Fibroblast of lung (primary cell): ENCODE measurements around the gene C1QTNF9.

ENCODE experiments used
- EZH2 ChIP-seq: IDR thresholded peaks from 2 replicates; pipeline ENCODE4 v1.5.1; 2012; ENCODE audit warnings: low read length, control low read depth, mild to moderate bottlenecking; ENCODE audit errors: missing control alignments
- TF ChIP-seq, protein P1 (sequence below), 2 donors: IDR thresholded peaks in 1 of 2; conservative IDR thresholded peaks in 1 of 2; 1 replicate in 1 of 2; 2 replicates in 1 of 2; pipeline ENCODE4 v1.5.1; 2011 to 2012; ENCODE audit warnings: low read length in 2 of 2, control low read depth in 1 of 2, inconsistent platforms in 1 of 2, low read depth in 1 of 2, mild to moderate bottlenecking in 1 of 2

DNA sequence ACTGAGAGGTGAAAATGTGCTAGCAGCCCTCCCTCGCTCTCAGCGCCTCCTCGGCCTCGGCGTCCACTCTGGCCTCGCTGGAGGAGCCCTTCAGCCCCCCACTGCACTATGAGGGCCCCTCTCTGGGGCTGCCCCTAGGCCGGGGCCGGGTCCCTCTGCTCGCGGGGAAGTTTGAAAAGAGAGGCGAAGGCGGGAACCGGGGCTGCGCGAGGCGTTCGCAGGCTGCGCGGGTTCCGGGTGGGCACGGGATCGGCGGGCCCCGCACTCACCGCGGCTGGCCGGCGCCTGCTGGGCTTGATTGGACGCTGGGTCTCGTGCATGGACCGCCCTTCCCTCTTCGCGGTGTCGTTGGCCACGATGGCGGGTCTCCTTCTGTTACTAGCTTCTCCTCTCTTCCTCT, 29.3 kb downstream of the C1QTNF9 start:
- TF ChIP-seq, protein P1, sequence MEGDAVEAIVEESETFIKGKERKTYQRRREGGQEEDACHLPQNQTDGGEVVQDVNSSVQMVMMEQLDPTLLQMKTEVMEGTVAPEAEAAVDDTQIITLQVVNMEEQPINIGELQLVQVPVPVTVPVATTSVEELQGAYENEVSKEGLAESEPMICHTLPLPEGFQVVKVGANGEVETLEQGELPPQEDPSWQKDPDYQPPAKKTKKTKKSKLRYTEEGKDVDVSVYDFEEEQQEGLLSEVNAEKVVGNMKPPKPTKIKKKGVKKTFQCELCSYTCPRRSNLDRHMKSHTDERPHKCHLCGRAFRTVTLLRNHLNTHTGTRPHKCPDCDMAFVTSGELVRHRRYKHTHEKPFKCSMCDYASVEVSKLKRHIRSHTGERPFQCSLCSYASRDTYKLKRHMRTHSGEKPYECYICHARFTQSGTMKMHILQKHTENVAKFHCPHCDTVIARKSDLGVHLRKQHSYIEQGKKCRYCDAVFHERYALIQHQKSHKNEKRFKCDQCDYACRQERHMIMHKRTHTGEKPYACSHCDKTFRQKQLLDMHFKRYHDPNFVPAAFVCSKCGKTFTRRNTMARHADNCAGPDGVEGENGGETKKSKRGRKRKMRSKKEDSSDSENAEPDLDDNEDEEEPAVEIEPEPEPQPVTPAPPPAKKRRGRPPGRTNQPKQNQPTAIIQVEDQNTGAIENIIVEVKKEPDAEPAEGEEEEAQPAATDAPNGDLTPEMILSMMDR (conservative IDR thresholded peaks at IDR 0.05 in 1 of 2, IDR thresholded peaks at IDR 0.05 in 1 of 2; ENCODE audit: low read depth in 1 of 2, low read length in 2 of 2): no peak
- no peak for TF ChIP-seq EZH2
